HG03045 (cell line): ENCODE data around the gene DAD1.

ENCODE experiments used
- ATAC-seq: cut with Tn5 transposase; IDR thresholded peaks from one replicate; pipeline ENCODE4 v1.9.1; 2021; ENCODE audit warnings: mild to moderate bottlenecking, moderate library complexity; ENCODE audit not compliant: unreplicated experiment

DAD1 gene

DNA sequence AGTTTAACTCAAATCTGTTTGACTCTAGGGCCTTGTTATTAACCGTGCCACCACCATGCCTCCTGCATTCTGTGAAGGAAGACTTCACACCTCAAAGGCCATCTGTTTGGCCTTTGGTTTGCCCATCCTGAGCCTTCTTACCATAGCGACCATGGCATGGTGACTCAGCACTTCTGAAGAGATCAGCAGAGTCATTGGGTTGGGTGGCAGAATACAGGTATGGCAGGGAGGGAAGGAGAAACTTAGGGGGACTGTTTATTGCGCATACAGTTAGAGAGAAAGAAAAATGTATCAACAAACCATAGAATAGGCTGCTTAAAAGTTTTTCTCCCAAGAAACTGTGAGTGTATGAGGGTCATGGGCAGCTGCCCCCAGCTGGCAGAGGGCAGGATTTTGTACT is 49.2 kb downstream of the DAD1 start:
- ATAC-seq, result no peak

DNA sequence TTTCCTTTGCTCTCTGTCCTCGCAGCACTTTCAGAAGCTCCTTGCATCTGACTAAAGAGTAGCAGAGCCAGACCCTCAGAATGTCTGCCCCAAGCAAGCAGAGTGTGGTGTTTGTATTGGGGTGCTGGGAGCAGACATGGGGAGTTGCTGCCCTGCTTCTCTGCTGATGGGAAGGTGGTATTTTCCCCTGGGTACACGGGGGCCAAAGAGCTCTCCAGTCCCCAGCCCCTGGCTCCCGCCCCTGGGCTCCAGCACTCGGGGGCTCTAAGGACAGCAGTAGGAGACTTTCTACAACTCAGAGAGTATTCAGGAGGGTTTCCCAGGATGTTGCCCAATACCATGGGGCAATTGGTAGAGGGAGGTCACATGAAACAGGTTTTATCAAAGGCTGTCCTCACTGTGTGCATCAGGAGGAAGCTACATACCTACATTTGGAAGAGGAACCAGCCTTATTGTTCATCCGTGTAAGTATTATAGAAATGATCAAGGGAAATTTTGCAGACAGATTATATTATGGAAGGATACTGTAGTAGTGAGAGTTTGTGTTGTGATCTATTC is 50.3 kb downstream of the DAD1 start:
- no peak for ATAC-seq

DNA sequence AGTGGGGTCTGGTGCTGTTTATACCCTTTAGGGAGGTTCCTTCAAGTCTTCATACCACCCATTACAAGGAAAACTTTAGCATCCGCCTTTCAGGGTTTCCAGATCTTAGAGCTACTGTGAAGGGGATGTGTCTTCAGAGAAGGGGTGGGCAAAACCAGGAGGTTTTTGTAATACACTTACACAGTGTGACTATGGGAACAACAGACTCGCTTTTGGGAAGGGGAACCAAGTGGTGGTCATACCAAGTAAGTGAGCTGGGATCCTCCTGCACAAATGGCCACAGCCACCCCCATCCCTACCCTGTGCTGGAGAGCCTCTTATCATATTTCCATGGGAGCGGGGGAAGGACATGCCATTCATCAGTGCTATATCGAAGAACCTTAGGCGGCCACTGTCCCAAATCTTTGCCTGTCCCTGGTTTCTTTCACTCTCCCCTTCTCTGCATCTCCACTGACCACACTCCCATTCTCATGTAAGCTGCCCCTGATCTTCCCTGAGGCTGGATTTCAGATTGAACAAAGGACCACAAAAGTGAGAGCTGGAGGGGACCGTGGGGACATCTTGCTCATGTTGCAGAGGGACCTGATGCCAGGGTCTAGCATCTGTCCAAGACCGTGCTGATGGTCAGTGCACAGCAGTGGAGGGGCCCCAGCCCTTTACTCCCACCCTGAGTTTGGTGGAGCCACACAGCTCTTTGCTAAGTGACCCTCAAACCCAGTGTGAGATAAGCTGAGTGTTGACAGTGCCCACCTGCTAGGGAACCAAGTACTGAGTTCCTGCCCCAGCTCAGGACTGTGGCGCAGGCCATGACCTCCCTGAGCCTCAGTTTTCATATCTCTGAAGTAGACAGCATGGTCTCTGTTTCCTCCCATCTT is 51.4 kb downstream of the DAD1 start:
- ATAC-seq, result no peak

DNA sequence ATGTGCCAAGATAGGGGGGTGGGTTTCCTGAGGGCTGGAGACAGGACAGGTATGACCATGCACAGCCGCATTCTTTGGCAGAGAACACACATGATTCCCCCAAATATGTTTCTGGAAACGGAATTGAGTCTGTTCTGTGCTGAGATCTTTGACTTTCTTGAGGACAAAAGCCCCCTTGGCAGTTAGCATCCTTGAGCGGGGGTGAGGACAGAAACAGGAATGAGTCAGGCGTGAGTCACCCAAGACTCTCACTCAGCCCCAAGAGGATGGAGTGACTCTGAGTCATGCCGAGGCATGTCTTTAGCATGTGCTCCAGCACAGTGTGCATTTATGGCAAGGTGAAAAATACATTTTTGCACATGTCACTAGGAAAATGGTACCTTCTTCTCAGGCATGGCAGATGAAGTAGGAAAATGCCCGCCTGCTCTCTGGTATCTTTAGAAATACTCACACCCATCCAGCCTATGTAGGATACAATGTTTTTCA is 52.1 kb downstream of the DAD1 start:
- peak; percentile 78 for ATAC-seq

DNA sequence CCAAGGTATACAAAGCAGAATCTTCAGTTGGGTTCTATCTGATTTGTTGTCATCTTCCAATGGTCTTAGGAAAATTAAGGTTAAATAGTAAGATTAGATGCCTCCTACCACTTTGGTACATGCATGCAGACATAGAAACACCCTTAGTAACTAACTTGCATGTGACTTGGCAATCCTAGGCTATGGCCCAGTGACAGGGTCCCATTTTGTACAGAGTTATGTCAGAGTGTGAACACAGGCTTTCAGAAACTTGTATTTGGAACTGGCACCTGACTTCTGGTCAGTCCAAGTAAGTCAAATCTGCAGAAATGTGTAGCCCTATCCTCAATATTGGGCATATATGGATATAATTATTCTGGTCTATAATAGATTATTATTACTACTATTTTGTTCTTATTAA is 53.1 kb downstream of the DAD1 start:
- ATAC-seq, result no peak

DNA sequence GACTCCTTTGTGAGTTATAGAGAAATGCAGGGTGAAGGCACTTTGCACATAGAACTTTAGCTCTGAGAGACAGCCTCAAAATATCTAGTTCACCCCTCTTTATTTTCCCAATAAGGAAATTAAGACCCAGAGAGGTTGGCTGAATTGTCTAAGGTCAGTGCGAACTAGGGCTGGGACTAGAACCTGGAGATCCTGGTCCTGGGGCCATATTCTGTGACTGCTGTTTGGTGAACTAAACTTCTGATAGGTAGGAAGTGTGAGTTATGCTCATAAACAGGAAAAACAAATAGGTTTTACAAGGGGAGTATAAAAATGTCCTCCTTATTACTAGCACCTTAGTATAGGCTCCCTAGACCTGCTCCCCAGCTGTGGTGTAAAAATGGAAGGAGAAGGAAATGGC is 53.9 kb downstream of the DAD1 start:
- no peak for ATAC-seq

DNA sequence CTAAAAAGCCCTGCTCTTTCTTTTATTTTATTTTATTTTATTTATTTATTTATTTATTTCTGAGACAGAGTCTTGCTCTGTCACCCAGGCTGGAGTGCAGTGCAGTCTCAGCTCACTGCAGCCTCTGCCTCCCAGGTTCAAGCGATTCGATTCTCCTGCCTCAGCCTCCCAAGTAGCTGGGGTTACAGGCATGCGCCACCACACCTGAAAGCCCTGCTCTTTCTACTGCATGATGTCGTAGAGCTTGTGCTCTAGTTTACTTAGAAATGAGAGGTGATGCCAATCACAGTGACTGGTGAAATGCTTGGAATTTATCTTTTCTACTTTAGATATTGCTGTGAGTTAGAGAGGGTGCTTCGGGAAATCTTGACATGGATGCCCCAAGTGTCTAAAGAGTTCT is 54.5 kb downstream of the DAD1 start:
- ATAC-seq, result no peak

DNA sequence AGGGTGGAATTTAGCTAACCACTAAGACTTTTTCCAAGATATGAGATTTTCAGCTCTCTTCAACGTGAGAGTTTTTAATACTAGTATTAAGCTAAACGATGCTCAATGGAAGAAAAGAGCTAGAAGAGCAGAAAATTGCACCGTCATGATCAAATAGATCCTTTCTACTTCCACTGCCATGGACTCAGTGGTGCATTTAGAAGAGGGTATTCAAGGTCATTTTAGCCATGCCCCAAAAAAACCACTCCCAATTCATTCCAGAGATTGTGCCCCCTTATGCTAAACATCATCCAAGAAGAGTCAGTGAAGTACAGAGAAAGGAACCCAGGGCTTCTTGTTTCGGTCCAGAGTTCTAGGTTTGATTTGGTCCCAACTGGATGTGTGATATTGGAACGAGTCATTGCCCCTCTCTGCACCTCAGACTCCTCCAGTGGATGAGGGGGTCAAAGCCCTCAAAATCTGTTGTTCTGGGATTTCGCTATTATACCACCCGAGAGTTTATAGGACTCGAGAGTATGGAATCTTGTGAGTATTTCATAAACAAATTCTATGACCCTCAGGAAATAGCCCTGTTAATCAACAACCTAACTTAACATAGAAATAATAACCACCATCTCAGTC is 55.2 kb downstream of the DAD1 start:
- no peak for ATAC-seq

DNA sequence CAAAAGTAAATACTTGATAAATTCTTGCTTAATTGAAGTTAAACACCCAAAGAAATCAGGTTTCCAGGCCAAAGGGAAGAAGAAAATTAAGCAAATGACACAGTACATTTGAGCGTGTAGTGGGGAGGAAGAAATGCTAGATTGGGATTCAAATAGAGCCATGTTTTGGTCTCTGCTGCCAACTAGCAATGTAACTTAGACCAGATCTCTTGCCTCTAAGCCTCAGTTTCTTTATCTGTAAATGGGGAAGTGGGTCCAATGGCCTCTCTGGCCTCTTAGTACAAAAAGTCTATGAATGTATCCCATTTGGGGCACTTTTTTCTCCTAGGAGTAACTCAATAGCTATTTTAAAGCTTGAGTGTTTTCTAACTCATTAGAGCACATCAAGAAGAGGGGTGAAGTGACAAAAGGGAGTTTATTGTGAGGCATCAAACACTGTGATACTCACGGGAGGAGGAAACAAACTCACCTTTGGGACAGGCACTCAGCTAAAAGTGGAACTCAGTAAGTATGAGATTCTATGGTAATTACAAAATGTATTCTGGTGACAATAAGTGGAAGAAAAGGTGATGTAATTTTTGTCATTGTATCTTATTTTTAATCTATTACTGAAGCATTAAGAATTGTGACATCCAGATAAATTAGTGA is 55.8 kb downstream of the DAD1 start:
- no peak for ATAC-seq

DNA sequence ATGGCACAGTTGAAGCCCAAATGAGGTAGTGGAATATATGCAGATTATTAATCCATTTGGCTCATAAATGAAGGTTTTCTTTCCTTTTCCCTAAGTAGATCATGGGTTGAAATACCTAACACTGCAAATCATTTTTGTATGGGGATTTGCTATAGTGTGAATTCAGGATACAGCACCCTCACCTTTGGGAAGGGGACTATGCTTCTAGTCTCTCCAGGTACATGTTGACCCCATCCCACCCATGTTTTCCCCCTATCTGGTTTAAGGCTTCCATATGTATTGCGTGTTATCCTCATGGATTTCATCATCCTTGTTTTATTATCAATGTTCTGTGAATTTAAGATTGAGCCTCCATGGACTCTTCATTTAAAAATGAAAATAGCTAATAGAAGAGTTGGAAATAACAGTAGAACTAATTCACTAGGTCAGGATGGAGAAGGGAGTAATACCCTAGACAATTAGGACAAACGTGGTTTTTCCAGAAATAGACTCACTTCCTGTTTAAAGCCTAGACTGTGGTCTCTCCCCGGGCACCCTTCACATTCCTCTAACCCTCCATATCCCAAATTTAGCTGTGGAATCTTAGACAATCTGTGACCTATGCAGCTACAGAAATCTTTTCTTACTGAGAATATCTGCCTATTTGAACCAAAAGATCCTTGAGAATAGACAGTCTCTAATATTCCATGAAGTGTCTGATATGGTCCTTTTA is 56.5 kb downstream of the DAD1 start:
- ATAC-seq, result no peak

DNA sequence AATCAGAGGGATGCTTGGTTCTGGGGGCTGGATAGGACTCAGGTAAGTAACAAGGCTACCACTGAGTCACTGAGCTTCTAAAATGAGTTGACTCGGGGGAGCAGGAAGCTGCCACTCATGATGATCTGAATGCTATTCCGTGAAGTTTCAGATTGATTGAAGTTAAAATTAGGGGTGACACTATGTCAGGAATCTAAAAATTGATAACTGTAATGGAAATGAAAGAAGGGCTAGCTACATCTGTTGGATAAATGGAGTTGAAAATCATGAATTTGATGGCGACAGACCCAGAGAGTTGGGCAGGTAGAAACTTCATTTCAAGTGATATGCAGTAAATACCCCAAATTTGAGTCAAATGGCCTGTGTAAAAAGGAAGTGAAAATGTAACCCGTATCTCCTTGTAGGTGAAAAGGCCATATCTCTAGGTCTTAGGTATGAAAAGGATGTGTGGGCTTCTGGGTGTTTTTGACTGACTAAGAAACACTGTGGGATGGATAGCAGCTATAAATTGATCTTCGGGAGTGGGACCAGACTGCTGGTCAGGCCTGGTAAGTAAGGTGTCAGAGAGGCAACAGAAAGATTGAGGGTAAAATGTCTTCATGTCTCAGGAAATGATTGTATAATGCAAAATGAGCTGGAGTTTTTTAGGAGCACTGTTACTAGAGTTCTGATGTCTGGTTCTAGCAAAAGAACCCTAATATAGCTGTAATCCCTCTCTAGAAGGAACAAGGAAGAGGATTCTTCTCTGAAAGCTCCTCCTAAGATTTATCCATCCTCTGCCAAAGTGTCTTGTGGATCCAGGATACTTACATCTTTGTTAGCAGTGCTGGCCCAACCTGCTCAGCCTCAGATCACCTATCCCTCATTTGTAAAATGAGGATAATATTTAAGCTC is 57.3 kb downstream of the DAD1 start:
- peak; percentile 70 for ATAC-seq

DNA sequence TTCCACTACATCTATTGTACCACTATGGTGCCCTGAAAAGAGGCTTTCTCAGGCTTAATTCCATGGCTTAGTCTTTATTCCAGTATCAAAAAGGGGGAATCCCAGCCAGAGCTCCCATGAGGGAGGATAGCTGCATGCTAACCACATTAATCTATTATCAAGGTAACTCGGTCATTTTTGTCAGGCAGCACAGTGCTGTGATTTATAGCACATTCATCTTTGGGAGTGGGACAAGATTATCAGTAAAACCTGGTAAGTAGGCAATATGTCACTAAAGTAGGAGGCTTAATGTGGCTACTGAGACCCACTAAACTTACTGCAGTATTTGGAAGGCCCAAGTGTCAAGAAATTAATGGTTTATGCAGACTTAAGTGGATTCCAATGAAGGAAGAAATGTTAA is 58.9 kb downstream of the DAD1 start:
- ATAC-seq, result no peak

DNA sequence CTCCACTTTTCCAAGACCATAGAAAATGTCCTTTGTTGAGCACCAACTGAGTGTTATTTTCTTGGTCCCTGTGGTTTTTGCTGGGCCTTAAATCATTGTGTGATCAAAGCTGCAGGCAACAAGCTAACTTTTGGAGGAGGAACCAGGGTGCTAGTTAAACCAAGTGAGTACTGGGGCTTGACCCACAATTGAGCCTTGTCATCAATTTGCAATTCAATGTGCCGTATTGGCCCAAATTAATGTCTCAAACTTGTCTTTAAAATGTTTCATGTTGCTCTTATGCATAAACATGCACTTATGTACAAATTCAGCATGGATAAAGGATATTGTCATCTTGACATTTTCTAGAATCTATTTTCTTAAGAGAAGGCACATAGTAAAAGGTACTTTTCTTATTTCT is 62.3 kb downstream of the DAD1 start:
- ATAC-seq, result no peak

DNA sequence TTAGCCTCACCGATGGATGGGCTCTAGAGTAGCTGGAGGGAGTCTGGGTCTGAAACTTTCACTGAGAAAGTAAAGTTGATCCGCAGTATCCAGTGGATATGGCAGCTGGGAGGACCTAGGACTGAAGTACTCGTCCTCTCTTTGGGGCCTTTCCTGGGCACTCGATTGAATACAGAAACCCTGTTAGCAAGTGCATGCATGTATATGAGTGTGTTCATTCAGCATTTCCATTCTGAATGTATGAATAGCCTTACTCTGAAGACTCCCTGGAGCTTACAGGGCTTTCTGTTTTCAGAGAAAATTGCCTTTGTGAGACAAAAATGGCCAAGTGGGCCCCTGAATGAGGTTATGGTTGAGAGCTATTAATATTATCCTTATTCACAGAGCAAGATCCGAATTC is 62.8 kb downstream of the DAD1 start:
- ATAC-seq, result no peak

DNA sequence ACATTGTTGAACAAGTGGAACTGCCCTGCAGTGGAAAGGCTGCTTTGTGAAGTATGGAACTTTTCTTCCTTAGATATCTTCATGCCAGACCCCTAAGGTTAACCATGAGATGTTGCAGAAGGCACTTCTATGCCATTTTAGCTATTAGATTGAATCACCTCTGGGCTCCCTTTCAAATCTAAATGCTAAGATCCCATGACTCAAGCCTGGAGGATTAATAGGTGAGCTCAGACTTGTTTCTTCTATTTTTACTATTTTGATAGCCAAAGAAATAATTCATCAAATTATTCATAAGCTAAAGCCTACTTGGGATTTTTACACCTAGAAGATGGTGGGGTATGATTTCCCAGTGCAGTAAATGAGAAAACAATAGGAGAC is 64.3 kb downstream of the DAD1 start:
- ATAC-seq, result no peak

DNA sequence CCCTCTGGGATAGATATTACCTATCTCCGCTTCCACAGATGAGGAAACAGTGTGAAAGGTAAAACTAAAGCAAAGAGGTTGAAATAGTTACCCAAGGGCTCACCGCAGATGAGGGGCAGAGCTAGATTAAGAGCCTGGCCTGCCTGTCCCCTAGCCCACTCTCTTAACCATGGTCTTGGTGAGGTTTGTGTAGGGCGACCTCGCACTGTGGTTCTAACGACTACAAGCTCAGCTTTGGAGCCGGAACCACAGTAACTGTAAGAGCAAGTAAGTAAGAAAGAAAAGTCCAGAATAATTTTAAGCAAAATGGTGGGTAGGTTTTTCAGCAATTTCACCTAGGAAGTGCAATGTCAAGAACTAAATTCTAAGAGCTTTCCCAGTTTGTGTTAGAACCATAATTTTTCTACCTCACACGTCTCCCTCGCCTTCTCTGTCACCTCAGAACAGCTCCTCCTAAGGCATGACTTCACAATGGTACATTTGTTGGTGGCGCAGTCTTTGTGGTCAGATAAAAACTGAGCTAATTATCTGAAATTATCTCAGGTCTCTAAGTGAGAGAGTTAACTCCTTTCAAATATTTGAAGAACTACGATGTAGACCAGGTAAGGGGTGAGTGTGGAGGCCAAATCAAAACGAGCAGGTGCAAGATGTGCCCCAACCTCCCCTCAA is 64.8 kb downstream of the DAD1 start:
- ATAC-seq, result no peak

DNA sequence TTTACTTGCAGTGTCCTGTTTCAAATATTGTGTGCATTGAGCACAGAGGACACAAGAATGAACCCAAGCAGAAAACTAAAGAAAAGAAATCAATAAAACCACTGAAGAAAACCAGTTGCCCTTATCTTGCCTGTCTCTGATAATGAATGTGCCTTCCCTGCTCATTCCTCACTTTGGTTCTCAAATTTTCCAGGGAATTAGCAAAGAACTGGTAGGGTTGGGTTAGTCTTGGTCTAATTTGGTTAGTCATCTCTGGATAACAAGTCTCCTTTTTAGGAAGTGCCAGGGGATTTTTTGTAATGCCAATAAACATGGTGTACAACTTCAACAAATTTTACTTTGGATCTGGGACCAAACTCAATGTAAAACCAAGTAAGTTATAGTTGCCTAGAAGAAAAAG is 65.7 kb downstream of the DAD1 start:
- ATAC-seq, result no peak

DNA sequence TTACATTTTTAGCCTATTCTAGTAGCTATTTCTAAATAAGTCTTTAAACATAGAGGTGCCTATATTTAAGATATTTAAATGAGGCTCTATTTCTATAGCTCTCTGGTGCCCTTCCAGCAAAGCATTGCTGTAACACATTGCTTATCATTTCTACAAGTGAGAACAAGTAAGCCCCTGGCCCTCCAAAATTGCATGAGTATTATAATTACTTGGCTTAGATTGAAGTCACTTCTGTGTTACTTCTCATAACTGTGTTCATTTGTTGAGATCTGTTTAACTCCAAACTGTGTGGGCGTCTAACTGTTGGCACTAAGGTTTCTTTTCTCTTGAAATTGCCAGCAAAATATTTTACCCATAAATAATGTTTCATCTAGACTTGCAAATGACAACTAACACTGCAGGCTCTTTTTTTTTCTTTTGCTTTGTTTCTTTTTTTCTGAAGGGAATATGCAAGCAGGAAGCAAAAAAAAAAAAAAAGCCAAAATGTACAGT is 66.5 kb downstream of the DAD1 start:
- ATAC-seq, result no peak
